Measurements from ENCODE around the gene HDAC4.

Gene HDAC4

GRCh38 chr2:239206851-239207250, 194.0 kb downstream of the HDAC4 start:
- DNase-seq (ENCODE audit: low read depth in 1 of 2, low spot score in 1 of 2) = no peak

- DNase-seq (ENCODE audit: low read depth in 1 of 2, low spot score in 1 of 2) = no peak
These were observed 194.8 kb downstream of the HDAC4 start for GRCh38 chr2:239206042-239206441.

GRCh38 chr2:239204876-239205468, 195.8 kb downstream of the HDAC4 start:
- no peak for DNase-seq (ENCODE audit: low read depth in 1 of 2, low spot score in 1 of 2)

GRCh38 chr2:239204136-239204875, 196.5 kb downstream of the HDAC4 start:
- no peak for DNase-seq (ENCODE audit: low read depth in 1 of 2, low spot score in 1 of 2)

GRCh38 chr2:239203443-239204135, 197.2 kb downstream of the HDAC4 start:
- DNase-seq (ENCODE audit: low read depth in 1 of 2, low spot score in 1 of 2) = no peak

GRCh38 chr2:239202836-239203235, 198.0 kb downstream of the HDAC4 start:
- no peak for DNase-seq (ENCODE audit: low read depth in 1 of 2, low spot score in 1 of 2)

- no peak for DNase-seq (ENCODE audit: low read depth in 1 of 2, low spot score in 1 of 2)
These were observed 198.5 kb downstream of the HDAC4 start for GRCh38 chr2:239202343-239202742.

- no peak for DNase-seq (ENCODE audit: low read depth in 1 of 2, low spot score in 1 of 2)
These were observed 198.9 kb downstream of the HDAC4 start for GRCh38 chr2:239201884-239202283.

- no peak for DNase-seq (ENCODE audit: low read depth in 1 of 2, low spot score in 1 of 2)
These were observed 199.3 kb downstream of the HDAC4 start for GRCh38 chr2:239201531-239201876.

- no peak for DNase-seq (ENCODE audit: low read depth in 1 of 2, low spot score in 1 of 2)
These were observed 199.9 kb downstream of the HDAC4 start for GRCh38 chr2:239200646-239201530.

- DNase-seq (ENCODE audit: low read depth in 1 of 2, low spot score in 1 of 2) = no peak
These were observed 201.6 kb downstream of the HDAC4 start for GRCh38 chr2:239199041-239199768.

GRCh38 chr2:239198221-239198620, 202.6 kb downstream of the HDAC4 start:
- DNase-seq (ENCODE audit: low read depth in 1 of 2, low spot score in 1 of 2) = no peak

- DNase-seq (ENCODE audit: low read depth in 1 of 2, low spot score in 1 of 2) = no peak
These were observed 203.7 kb downstream of the HDAC4 start for GRCh38 chr2:239197146-239197545.

- no peak for DNase-seq (ENCODE audit: low read depth in 1 of 2, low spot score in 1 of 2)
These were observed 204.3 kb downstream of the HDAC4 start for GRCh38 chr2:239196474-239197021.

- no peak for DNase-seq (ENCODE audit: low read depth in 1 of 2, low spot score in 1 of 2)
These were observed 204.8 kb downstream of the HDAC4 start for GRCh38 chr2:239195992-239196391.

- no peak for DNase-seq (ENCODE audit: low read depth in 1 of 2, low spot score in 1 of 2)
These were observed 205.4 kb downstream of the HDAC4 start for GRCh38 chr2:239195318-239195871.

- no peak for DNase-seq (ENCODE audit: low read depth in 1 of 2, low spot score in 1 of 2)
These were observed 206.0 kb downstream of the HDAC4 start for GRCh38 chr2:239194731-239195317.

GRCh38 chr2:239193925-239194677, 206.7 kb downstream of the HDAC4 start:
- no peak for DNase-seq (ENCODE audit: low read depth in 1 of 2, low spot score in 1 of 2)

- no peak for DNase-seq (ENCODE audit: low read depth in 1 of 2, low spot score in 1 of 2)
These were observed 207.4 kb downstream of the HDAC4 start for GRCh38 chr2:239193401-239193811.

Data from activated CD4-positive, alpha-beta T cell treated with anti-CD3 and anti-CD28 coated beads, Interleukin-2, amount 50 U/mL, for 24 hours (primary cell).